SH-SY5Y (cell line): ENCODE results near the gene PPT1.

ENCODE experiments used
- GATA2 ChIP-seq: IDR thresholded peaks from 2 replicates; pipeline ENCODE4 v1.6.1; 2011; ENCODE audit warnings: mild to moderate bottlenecking, low read depth, low read length
- GATA3 ChIP-seq: IDR thresholded peaks from 2 replicates; pipeline ENCODE4 v1.6.1; 2011; ENCODE audit warnings: low read depth, mild to moderate bottlenecking, low read length, moderate library complexity

PPT1 gene

GRCh38 chr1:40107290-40107959 is 10.4 kb upstream of the PPT1 start:
- TF ChIP-seq GATA3 (no peak), GATA2 (no peak)

GRCh38 chr1:40105028-40105427 is 8.0 kb upstream of the PPT1 start:
- TF ChIP-seq GATA3 (no peak), GATA2 (no peak)

GRCh38 chr1:40102896-40103295 is 5.8 kb upstream of the PPT1 start:
- no peak for TF ChIP-seq GATA3
- no peak for TF ChIP-seq GATA2

GRCh38 chr1:40102038-40102437 is 5.0 kb upstream of the PPT1 start:
- TF ChIP-seq GATA2 (no peak), GATA3 (no peak)

GRCh38 chr1:40096646-40096976 is 441 bp downstream of the PPT1 start:
- TF ChIP-seq GATA2: no peak

GRCh38 chr1:40095806-40096205 is 1.2 kb downstream of the PPT1 start:
- TF ChIP-seq GATA2: no peak
- no peak for TF ChIP-seq GATA3

- TF ChIP-seq GATA3 (no peak), GATA2 (no peak)
Observed at GRCh38 chr1:40094466-40095110, 2.5 kb downstream of the PPT1 start.

GRCh38 chr1:40092706-40093639 is 4.1 kb downstream of the PPT1 start:
- TF ChIP-seq GATA2: no peak
- no peak for TF ChIP-seq GATA3

- no peak for TF ChIP-seq GATA3
- TF ChIP-seq GATA2: no peak
Observed at GRCh38 chr1:40092241-40092640, 4.8 kb downstream of the PPT1 start.

- TF ChIP-seq GATA2 (no peak), GATA3 (no peak)
Observed at GRCh38 chr1:40090652-40091355, 6.2 kb downstream of the PPT1 start.

- TF ChIP-seq GATA2: no peak
- no peak for TF ChIP-seq GATA3
Observed at GRCh38 chr1:40081871-40082270, 15.2 kb downstream of the PPT1 start.

- no peak for TF ChIP-seq GATA3
- no peak for TF ChIP-seq GATA2
Observed at GRCh38 chr1:40079774-40080400, 17.2 kb downstream of the PPT1 start.

GRCh38 chr1:40078512-40079333 is 18.3 kb downstream of the PPT1 start:
- TF ChIP-seq GATA3 (no peak), GATA2 (no peak)
